ENCODE data around the gene KRT74. TPM values are rescaled to one million over a fixed set of nuclear protein-coding genes. Genes with fewer than 3 reads are reported as not detected.

Gene KRT74
- total and polyA plus RNA-seq, 9 of the 15 experiments (the other 6 are each of a cell fraction or from before 2014, with no cell fraction given) = not detected

DNA sequence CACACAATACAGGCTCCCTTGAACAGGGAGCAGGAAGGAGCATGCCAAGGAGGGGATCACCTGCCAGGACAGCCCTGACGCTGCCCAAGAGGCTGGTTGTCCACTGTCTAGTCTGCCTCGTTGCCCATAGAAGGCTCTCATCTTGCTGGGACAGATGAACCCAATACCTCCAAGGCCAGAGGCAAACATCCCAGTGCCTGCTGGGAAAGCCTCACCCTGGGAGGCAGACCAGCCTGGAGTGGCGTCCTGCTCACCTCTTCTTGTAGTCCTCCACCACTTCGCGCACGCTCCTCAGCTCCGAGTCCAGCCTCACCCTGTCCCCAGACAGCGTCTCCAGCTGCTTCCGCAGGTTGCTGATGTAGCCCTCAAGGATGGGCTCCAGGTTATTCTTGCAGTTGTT lies 42.3 kb upstream of the KRT74 start:
- no peaks in the 10 kb centered on the region for H3K36me3 ChIP-seq (ENCODE audit: control insufficient read depth, insufficient read depth, low read length)
- FAIRE-seq (no peak), ATAC-seq (no peak), DNase-seq (ENCODE audit: extremely low read depth in 1 of 4, low spot score in 3 of 4) (no peak)
- POLR2A ChIA-PET = no interaction called here
- TF ChIP-seq RHOXF2B (CRISPR knock-in tag; conservative IDR thresholded peaks at IDR 0.05) (no peak), PCBP1 (IDR thresholded peaks at IDR 0.05; ENCODE audit: low read depth, low read length, poor library complexity, severe bottlenecking) (no peak), EP300 (IDR thresholded peaks at IDR 0.05; ENCODE audit: low read length) (no peak), ZNF764 (CRISPR knock-in tag; IDR thresholded peaks at IDR 0.05; ENCODE audit: low read depth) (no peak), FOSL1 (tag; conservative IDR thresholded peaks at IDR 0.05) (no peak), HSF4 (CRISPR knock-in tag; IDR thresholded peaks at IDR 0.05; ENCODE audit: borderline replicate concordance) (no peak), JUNB (CRISPR knock-in tag; conservative IDR thresholded peaks at IDR 0.05) (no peak), NR2C2 (CRISPR knock-in tag; IDR thresholded peaks at IDR 0.05) (no peak), NR2C2 (tag; IDR thresholded peaks at IDR 0.05) (no peak), ADNP (tag; IDR thresholded peaks at IDR 0.05) (no peak), ZC3H4 (CRISPR knock-in tag; IDR thresholded peaks at IDR 0.05; ENCODE audit: borderline replicate concordance) (no peak), MEF2D (tag; conservative IDR thresholded peaks at IDR 0.05; ENCODE audit: low read depth) (no peak)
- TF ChIP-seq, protein P1, sequence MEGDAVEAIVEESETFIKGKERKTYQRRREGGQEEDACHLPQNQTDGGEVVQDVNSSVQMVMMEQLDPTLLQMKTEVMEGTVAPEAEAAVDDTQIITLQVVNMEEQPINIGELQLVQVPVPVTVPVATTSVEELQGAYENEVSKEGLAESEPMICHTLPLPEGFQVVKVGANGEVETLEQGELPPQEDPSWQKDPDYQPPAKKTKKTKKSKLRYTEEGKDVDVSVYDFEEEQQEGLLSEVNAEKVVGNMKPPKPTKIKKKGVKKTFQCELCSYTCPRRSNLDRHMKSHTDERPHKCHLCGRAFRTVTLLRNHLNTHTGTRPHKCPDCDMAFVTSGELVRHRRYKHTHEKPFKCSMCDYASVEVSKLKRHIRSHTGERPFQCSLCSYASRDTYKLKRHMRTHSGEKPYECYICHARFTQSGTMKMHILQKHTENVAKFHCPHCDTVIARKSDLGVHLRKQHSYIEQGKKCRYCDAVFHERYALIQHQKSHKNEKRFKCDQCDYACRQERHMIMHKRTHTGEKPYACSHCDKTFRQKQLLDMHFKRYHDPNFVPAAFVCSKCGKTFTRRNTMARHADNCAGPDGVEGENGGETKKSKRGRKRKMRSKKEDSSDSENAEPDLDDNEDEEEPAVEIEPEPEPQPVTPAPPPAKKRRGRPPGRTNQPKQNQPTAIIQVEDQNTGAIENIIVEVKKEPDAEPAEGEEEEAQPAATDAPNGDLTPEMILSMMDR (IDR thresholded peaks at IDR 0.05 in 2 of 3, conservative IDR thresholded peaks at IDR 0.05 in 1 of 3; ENCODE audit: insufficient read depth in 2 of 3, low read depth in 1 of 3, low read length in 3 of 3) = no peak
- TF ChIP-seq, protein P2, sequence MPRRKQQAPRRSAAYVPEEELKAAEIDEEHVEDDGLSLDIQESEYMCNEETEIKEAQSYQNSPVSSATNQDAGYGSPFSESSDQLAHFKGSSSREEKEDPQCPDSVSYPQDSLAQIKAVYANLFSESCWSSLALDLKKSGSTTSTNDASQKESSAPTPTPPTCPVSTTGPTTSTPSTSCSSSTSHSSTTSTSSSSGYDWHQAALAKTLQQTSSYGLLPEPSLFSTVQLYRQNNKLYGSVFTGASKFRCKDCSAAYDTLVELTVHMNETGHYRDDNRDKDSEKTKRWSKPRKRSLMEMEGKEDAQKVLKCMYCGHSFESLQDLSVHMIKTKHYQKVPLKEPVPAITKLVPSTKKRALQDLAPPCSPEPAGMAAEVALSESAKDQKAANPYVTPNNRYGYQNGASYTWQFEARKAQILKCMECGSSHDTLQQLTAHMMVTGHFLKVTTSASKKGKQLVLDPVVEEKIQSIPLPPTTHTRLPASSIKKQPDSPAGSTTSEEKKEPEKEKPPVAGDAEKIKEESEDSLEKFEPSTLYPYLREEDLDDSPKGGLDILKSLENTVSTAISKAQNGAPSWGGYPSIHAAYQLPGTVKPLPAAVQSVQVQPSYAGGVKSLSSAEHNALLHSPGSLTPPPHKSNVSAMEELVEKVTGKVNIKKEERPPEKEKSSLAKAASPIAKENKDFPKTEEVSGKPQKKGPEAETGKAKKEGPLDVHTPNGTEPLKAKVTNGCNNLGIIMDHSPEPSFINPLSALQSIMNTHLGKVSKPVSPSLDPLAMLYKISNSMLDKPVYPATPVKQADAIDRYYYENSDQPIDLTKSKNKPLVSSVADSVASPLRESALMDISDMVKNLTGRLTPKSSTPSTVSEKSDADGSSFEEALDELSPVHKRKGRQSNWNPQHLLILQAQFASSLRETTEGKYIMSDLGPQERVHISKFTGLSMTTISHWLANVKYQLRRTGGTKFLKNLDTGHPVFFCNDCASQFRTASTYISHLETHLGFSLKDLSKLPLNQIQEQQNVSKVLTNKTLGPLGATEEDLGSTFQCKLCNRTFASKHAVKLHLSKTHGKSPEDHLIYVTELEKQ (CRISPR knock-in tag; IDR thresholded peaks at IDR 0.05) = no peak
- 0 out of 2 replicates have a peak, but pooled peaks cover 2% of the 10 kb centered on the region for H4K20me1 ChIP-seq (replicated peaks; ENCODE audit: control insufficient read depth, insufficient read depth, low read length)
- CTCF ChIA-PET (ENCODE audit: low intra/inter-chr PET ratio) = no interaction called here
- H3K79me2 ChIP-seq (ENCODE audit: control insufficient read depth, insufficient read depth, low read length) = no peaks in the 10 kb centered on the region
- no peak overlapping the region for H3K9ac ChIP-seq (ENCODE audit: insufficient read depth in 1 of 2, low read depth in 2 of 2, low read length in 2 of 2)
- H3K4me2 ChIP-seq (ENCODE audit: insufficient read depth, low read length) = no peak overlapping the region
- 30% methylated on average over 9 of the region's 9 CpGs for WGBS (ENCODE audit: insufficient coverage, low coverage, missing lambda C conversion rate)
- H2AFZ ChIP-seq (ENCODE audit: low read depth, low read length) = no peak overlapping the region
- BruUV-seq (replicated peaks) = no TSS peak
- H3K4me3 ChIP-seq = no peak overlapping the region
- H3K27me3 ChIP-seq (ENCODE audit: control insufficient read depth in 2 of 2, insufficient read depth in 2 of 2, low read length in 2 of 2) = peaks cover 7 to 35% of the 10 kb centered on the region in 2 experiments; a peak in 4 of 5 replicates
- in situ Hi-C loops (cut with MboI) (no loop called here), intact Hi-C loops (cut with micrococcal nuclease) (no loop called here)
- H3K4me1 ChIP-seq (replicated peaks in 1 of 2; ENCODE audit: control insufficient read depth in 2 of 2, insufficient read depth in 2 of 2, low read length in 2 of 2) = no peaks in the 10 kb centered on the region; a peak in 1 of 5 replicates
- H3K9me1 ChIP-seq (ENCODE audit: control insufficient read depth, insufficient read depth, low read length) = no peaks in the 10 kb centered on the region
- no peak overlapping the region for H3K27ac ChIP-seq (ENCODE audit: extremely low read depth, low read depth, low read length)
- H3K9me3 ChIP-seq (replicated peaks; ENCODE audit: control insufficient read depth, insufficient read depth, low read depth, low read length) = no peaks in the 10 kb centered on the region
